Measurements from ENCODE around the gene HIVEP3. TPM values are rescaled to one million over a fixed set of nuclear protein-coding genes. Genes with fewer than 3 reads are reported as not detected.

The HIVEP3 gene
- total RNA-seq, 1 experiment from 2014 or later = 6.0 TPM

DNA sequence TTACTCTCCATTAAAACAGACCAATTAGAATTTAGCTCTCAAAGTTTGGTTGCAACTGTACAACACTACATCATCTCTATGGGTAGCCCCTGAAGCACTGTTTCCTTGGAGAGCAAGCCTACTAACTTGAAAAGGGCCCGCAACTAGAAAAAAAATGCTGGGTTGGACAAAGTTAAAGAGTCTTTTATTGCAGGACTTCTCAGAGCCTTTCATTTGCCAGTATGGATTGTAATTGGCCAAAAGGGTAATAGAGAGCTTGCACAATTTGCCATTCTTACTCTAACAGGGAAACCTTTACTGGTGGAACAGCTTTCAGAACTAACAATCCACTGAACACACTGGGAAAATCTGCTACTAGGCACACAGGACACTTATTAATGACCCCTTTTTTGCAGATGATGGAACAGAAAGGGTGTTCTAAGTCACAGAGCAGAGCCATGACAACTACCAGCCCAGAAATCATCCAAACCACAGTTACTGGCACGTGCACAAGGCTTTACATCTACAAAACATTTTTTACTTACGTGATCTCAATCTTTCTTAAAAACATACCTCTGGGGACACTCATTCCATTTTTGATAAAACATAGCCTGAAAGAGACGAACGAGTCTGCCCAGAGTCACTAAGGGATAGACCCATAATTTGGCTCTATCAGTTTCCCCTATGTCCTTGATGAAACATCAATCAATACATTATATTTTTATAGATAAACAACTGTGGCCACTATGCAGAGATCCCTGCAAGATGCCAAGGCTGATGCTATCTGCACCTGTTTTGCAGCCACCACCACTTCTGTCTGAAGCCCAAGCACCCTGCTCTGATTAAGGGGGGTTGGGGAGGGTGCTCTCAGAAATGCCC is 257.9 kb downstream of the HIVEP3 start:
- ATAC-seq (no peak), DNase-seq (ENCODE audit: low read depth, low spot score) (no peak)
- CTCF ChIA-PET = no interaction called here
- intact Hi-C loops (cut with micrococcal nuclease; ENCODE audit: unreplicated experiment) (no loop called here), in situ Hi-C loops (cut with HindIII; ENCODE audit: low pct_unique_long_range_greater_than_20kb, low sequenced_read_pairs) (no loop called here)
- POLR2A ChIA-PET = no interaction called here
- peaks cover 6% of the 10 kb centered on the region for H3K27me3 ChIP-seq (ENCODE audit: control insufficient read depth, insufficient read depth, low read length)
- H3K36me3 ChIP-seq (ENCODE audit: control insufficient read depth, insufficient read depth, low read length) = peaks cover 4% of the 10 kb centered on the region; the same call in 1 of the 2 replicates
- TF ChIP-seq, protein P1, sequence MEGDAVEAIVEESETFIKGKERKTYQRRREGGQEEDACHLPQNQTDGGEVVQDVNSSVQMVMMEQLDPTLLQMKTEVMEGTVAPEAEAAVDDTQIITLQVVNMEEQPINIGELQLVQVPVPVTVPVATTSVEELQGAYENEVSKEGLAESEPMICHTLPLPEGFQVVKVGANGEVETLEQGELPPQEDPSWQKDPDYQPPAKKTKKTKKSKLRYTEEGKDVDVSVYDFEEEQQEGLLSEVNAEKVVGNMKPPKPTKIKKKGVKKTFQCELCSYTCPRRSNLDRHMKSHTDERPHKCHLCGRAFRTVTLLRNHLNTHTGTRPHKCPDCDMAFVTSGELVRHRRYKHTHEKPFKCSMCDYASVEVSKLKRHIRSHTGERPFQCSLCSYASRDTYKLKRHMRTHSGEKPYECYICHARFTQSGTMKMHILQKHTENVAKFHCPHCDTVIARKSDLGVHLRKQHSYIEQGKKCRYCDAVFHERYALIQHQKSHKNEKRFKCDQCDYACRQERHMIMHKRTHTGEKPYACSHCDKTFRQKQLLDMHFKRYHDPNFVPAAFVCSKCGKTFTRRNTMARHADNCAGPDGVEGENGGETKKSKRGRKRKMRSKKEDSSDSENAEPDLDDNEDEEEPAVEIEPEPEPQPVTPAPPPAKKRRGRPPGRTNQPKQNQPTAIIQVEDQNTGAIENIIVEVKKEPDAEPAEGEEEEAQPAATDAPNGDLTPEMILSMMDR (IDR thresholded peaks at IDR 0.05) = no peak
- TF ChIP-seq, protein P2, sequence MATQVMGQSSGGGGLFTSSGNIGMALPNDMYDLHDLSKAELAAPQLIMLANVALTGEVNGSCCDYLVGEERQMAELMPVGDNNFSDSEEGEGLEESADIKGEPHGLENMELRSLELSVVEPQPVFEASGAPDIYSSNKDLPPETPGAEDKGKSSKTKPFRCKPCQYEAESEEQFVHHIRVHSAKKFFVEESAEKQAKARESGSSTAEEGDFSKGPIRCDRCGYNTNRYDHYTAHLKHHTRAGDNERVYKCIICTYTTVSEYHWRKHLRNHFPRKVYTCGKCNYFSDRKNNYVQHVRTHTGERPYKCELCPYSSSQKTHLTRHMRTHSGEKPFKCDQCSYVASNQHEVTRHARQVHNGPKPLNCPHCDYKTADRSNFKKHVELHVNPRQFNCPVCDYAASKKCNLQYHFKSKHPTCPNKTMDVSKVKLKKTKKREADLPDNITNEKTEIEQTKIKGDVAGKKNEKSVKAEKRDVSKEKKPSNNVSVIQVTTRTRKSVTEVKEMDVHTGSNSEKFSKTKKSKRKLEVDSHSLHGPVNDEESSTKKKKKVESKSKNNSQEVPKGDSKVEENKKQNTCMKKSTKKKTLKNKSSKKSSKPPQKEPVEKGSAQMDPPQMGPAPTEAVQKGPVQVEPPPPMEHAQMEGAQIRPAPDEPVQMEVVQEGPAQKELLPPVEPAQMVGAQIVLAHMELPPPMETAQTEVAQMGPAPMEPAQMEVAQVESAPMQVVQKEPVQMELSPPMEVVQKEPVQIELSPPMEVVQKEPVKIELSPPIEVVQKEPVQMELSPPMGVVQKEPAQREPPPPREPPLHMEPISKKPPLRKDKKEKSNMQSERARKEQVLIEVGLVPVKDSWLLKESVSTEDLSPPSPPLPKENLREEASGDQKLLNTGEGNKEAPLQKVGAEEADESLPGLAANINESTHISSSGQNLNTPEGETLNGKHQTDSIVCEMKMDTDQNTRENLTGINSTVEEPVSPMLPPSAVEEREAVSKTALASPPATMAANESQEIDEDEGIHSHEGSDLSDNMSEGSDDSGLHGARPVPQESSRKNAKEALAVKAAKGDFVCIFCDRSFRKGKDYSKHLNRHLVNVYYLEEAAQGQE (IDR thresholded peaks at IDR 0.05; ENCODE audit: insufficient read depth in 1 of 2, low read depth in 2 of 2, low read length in 1 of 2) = no peak
- no peak for TF ChIP-seq TCF7L2 (IDR thresholded peaks at IDR 0.05; ENCODE audit: low read depth, low read length)
- TF ChIP-seq POLR2AphosphoS5 (IDR thresholded peaks at IDR 0.05; ENCODE audit: low read depth, low read length) = no peak
- no peak for TF ChIP-seq SIN3A (IDR thresholded peaks at IDR 0.05; ENCODE audit: borderline replicate concordance, insufficient read depth, low read depth, low read length)
- no TSS peak for BruUV-seq (replicated peaks)
- H3K9me3 ChIP-seq (ENCODE audit: control insufficient read depth, insufficient read depth, low read depth, low read length) = no peaks in the 10 kb centered on the region
- no peak overlapping the region for H3K27ac ChIP-seq (ENCODE audit: low read length)
- H3K4me1 ChIP-seq (ENCODE audit: control insufficient read depth, insufficient read depth, low read length) = peaks cover 25% of the 10 kb centered on the region
- H3K4me3 ChIP-seq (ENCODE audit: low read depth in 2 of 2, low read length in 2 of 2) = peak overlapping the region; percentile 46 to 50

- BruUV-seq (replicated peaks) = no TSS peak
- CTCF ChIA-PET = no interaction called here
- POLR2A ChIA-PET = no interaction called here
- TF ChIP-seq TCF7L2 (IDR thresholded peaks at IDR 0.05; ENCODE audit: low read depth, low read length) = no peak
- TF ChIP-seq SIN3A (IDR thresholded peaks at IDR 0.05; ENCODE audit: borderline replicate concordance, insufficient read depth, low read depth, low read length) = no peak
- no peak for TF ChIP-seq POLR2AphosphoS5 (IDR thresholded peaks at IDR 0.05; ENCODE audit: low read depth, low read length)
- TF ChIP-seq, protein P1 (IDR thresholded peaks at IDR 0.05) = no peak
- TF ChIP-seq, protein P2 (IDR thresholded peaks at IDR 0.05; ENCODE audit: insufficient read depth in 1 of 2, low read depth in 2 of 2, low read length in 1 of 2) = no peak
- no peak overlapping the region for H3K4me3 ChIP-seq (ENCODE audit: low read depth in 2 of 2, low read length in 2 of 2)
- DNase-seq (ENCODE audit: low read depth, low spot score) (no peak), ATAC-seq (no peak)
- in situ Hi-C loops (cut with HindIII; ENCODE audit: low pct_unique_long_range_greater_than_20kb, low sequenced_read_pairs) = no loop called here
- peaks cover 6% of the 10 kb centered on the region for H3K27me3 ChIP-seq (ENCODE audit: control insufficient read depth, insufficient read depth, low read length)
- peaks cover 4% of the 10 kb centered on the region; the same call in 1 of the 2 replicates for H3K36me3 ChIP-seq (ENCODE audit: control insufficient read depth, insufficient read depth, low read length)
- no peaks in the 10 kb centered on the region for H3K9me3 ChIP-seq (ENCODE audit: control insufficient read depth, insufficient read depth, low read depth, low read length)
- no peak overlapping the region for H3K27ac ChIP-seq (ENCODE audit: low read length)
- peaks cover 18% of the 10 kb centered on the region for H3K4me1 ChIP-seq (ENCODE audit: control insufficient read depth, insufficient read depth, low read length)
- intact Hi-C loops (cut with micrococcal nuclease; ENCODE audit: unreplicated experiment) = no loop called here
Measured at GRCh38 chr1:41659903-41660302, 258.8 kb downstream of the HIVEP3 start.

All from Panc1 (cell line).